PFSK-1 (cell line): Measurements from ENCODE around the gene TRAPPC12.

Source experiments
- FOXP2 ChIP-seq: optimal IDR thresholded peaks from 2 replicates; pipeline ENCODE3; 2011; ENCODE audit warnings: borderline replicate concordance, control low read depth, inconsistent platforms; ENCODE audit not compliant: insufficient read depth; ENCODE audit errors: extremely low read length, extremely low read depth
- POLR2AphosphoS5 ChIP-seq: IDR thresholded peaks from 2 replicates; pipeline ENCODE4 v1.6.1; 2012; ENCODE audit warnings: low read depth, mild to moderate bottlenecking, control low read depth, low read length, moderate library complexity
- SIN3A ChIP-seq: IDR thresholded peaks from 2 replicates; pipeline ENCODE4 v1.6.1; 2012; ENCODE audit warnings: mild to moderate bottlenecking, low read length, moderate library complexity, borderline replicate concordance; ENCODE audit not compliant: insufficient read depth
- TAF1 ChIP-seq: IDR thresholded peaks from 2 replicates; pipeline ENCODE4 v1.6.1; 2012; ENCODE audit warnings: low read length, control low read depth, borderline replicate concordance; ENCODE audit not compliant: insufficient read depth
- TF ChIP-seq, protein P1 (sequence below), 2 experiments: IDR thresholded peaks; 2 replicates each; pipeline versions ENCODE4 v1.6.1 to v1.8.0; 2011 to 2012; ENCODE audit warnings: low read depth in 2 of 2, low read length in 2 of 2, control low read depth in 1 of 2, inconsistent platforms in 1 of 2, mild to moderate bottlenecking in 1 of 2, moderate library complexity in 1 of 2; ENCODE audit not compliant: insufficient read depth in 1 of 2

TRAPPC12 gene

DNA sequence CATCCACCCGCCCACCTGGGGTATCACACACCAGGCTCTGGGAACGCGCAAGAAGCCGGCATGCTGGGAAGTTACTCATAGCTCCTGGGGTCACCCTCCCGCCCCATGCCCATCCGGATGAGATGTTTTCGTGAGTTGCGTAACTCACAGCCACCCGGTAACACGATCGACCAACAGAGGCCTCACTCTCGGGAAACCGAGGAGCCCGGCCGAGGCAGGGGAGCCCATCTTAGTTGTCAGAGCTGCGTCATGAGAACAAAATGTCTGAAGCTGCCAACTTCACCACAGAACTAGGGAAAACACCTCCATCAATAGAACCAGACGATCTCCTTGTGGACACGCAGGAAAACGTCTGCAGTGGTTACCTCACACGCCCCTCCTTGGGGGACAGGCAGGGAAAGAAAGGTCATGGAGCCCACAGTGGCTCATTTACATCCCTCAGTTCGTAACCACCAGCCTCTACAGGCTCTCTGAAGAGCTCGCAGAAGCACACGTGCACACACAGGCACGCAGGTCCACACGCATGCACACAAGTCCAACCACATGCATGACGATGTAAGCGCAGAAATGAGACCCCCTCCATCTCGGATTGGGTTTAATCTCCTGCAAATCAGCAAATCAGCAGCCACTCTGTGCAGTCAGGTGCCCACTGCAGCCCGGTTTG lies 113.6 kb downstream of the TRAPPC12 start:
- TF ChIP-seq FOXP2 (no peak), POLR2AphosphoS5 (no peak)
- TF ChIP-seq, protein P1, sequence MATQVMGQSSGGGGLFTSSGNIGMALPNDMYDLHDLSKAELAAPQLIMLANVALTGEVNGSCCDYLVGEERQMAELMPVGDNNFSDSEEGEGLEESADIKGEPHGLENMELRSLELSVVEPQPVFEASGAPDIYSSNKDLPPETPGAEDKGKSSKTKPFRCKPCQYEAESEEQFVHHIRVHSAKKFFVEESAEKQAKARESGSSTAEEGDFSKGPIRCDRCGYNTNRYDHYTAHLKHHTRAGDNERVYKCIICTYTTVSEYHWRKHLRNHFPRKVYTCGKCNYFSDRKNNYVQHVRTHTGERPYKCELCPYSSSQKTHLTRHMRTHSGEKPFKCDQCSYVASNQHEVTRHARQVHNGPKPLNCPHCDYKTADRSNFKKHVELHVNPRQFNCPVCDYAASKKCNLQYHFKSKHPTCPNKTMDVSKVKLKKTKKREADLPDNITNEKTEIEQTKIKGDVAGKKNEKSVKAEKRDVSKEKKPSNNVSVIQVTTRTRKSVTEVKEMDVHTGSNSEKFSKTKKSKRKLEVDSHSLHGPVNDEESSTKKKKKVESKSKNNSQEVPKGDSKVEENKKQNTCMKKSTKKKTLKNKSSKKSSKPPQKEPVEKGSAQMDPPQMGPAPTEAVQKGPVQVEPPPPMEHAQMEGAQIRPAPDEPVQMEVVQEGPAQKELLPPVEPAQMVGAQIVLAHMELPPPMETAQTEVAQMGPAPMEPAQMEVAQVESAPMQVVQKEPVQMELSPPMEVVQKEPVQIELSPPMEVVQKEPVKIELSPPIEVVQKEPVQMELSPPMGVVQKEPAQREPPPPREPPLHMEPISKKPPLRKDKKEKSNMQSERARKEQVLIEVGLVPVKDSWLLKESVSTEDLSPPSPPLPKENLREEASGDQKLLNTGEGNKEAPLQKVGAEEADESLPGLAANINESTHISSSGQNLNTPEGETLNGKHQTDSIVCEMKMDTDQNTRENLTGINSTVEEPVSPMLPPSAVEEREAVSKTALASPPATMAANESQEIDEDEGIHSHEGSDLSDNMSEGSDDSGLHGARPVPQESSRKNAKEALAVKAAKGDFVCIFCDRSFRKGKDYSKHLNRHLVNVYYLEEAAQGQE (IDR thresholded peaks at IDR 0.05; ENCODE audit: insufficient read depth in 1 of 2, low read depth in 2 of 2, low read length in 2 of 2): no peak

DNA sequence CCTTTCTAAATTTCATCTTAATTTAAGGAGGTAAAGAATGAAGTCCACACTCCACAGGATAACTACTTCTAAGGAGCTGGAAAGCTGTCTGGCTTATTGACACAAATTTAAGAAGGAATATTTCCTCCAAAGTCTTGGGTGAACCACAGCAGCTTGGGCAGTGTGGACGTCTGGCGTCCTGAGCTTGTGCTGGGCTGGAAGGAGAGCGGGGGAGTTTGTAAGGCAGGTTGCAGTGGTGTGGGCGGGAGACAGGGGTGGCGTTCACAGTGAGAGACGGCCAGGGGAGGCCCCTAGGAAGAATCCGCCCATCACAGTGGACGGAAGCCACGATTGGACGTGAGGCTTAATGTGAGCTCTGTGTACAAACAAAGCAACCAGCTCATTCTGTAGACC lies 114.1 kb downstream of the TRAPPC12 start:
- TF ChIP-seq SIN3A (no peak), TAF1 (no peak), POLR2AphosphoS5 (no peak), FOXP2 (peak; percentile 63)
- TF ChIP-seq, protein P1 (IDR thresholded peaks at IDR 0.05; ENCODE audit: insufficient read depth in 1 of 2, low read depth in 2 of 2, low read length in 2 of 2): no peak

GRCh38 chr2:3494984-3495666 lies 115.6 kb downstream of the TRAPPC12 start:
- TF ChIP-seq SIN3A: no peak
- no peak for TF ChIP-seq POLR2AphosphoS5
- TF ChIP-seq, protein P1 (IDR thresholded peaks at IDR 0.05; ENCODE audit: insufficient read depth in 1 of 2, low read depth in 2 of 2, low read length in 2 of 2): no peak
- no peak for TF ChIP-seq TAF1
- TF ChIP-seq FOXP2: no peak

GRCh38 chr2:3498783-3499394 lies 119.4 kb downstream of the TRAPPC12 start:
- no peak for TF ChIP-seq TAF1
- no peak for TF ChIP-seq FOXP2
- TF ChIP-seq, protein P1 (IDR thresholded peaks at IDR 0.05; ENCODE audit: insufficient read depth in 1 of 2, low read depth in 2 of 2, low read length in 2 of 2): no peak
- TF ChIP-seq POLR2AphosphoS5: no peak
- TF ChIP-seq SIN3A: no peak

GRCh38 chr2:3500326-3500899 lies 120.9 kb downstream of the TRAPPC12 start:
- TF ChIP-seq SIN3A: no peak
- TF ChIP-seq POLR2AphosphoS5: no peak
- TF ChIP-seq, protein P1 (IDR thresholded peaks at IDR 0.05; ENCODE audit: insufficient read depth in 1 of 2, low read depth in 2 of 2, low read length in 2 of 2): no peak
- TF ChIP-seq TAF1: no peak
- TF ChIP-seq FOXP2: no peak
